Activated CD4-positive, alpha-beta memory T cell treated with anti-CD3 and anti-CD28 coated beads, Interleukin-2, amount 10 ng/mL, durations not matched to agents 7 days and 5 days (primary cell): Measurements from ENCODE around the gene LRPAP1. TPM values are rescaled to one million over a fixed set of nuclear protein-coding genes. Genes with fewer than 3 reads are reported as not detected.

ENCODE experiments used
- CTCF ChIA-PET: fragments of 350-600 bp; sonication (Branson Sonifier 250); formaldehyde crosslinking; loops from one replicate; lab custom pipeline; 2021; ENCODE audit warnings: antibody characterized with exemption, inconsistent platforms; lab: Charles Lee
- POLR2A ChIA-PET: fragments of 350-600 bp; sonication (Branson Sonifier 250); formaldehyde crosslinking; loops from one replicate; lab custom pipeline; 2021; ENCODE audit warnings: antibody characterized with exemption; lab: Charles Lee
- DNase-seq: peaks from one replicate; pipeline ENCODE4 v3.0.0-alpha.2; 2020
- H3K27ac Mint-ChIP-seq: one replicate; pipeline ENCODE4 v1.8.0; 2021; ENCODE audit warnings: mild to moderate bottlenecking, mixed read lengths
- H3K27me3 Mint-ChIP-seq: one replicate; pipeline ENCODE4 v1.8.0; 2021; ENCODE audit warnings: mixed read lengths
- H3K36me3 Mint-ChIP-seq: one replicate; pipeline ENCODE4 v1.8.0; 2021; ENCODE audit warnings: low read depth, mixed read lengths
- H3K4me1 Mint-ChIP-seq: one replicate; pipeline ENCODE4 v1.8.0; 2021; ENCODE audit warnings: mixed read lengths
- H3K4me3 Mint-ChIP-seq: one replicate; pipeline ENCODE4 v1.8.0; 2021; ENCODE audit warnings: mild to moderate bottlenecking, mixed read lengths
- H3K9me3 Mint-ChIP-seq: one replicate; pipeline ENCODE4 v1.8.0; 2021; ENCODE audit warnings: mixed read lengths
- total RNA-seq, 2 experiments: library from RNA; stranded (reverse); gene quantifications; one replicate each; pipeline ENCODE4 v1.2.3, GENCODE V29; 2021

Gene LRPAP1
- total RNA-seq, 2 experiments from 2014 or later: 71.0 to 72.3 TPM

DNA sequence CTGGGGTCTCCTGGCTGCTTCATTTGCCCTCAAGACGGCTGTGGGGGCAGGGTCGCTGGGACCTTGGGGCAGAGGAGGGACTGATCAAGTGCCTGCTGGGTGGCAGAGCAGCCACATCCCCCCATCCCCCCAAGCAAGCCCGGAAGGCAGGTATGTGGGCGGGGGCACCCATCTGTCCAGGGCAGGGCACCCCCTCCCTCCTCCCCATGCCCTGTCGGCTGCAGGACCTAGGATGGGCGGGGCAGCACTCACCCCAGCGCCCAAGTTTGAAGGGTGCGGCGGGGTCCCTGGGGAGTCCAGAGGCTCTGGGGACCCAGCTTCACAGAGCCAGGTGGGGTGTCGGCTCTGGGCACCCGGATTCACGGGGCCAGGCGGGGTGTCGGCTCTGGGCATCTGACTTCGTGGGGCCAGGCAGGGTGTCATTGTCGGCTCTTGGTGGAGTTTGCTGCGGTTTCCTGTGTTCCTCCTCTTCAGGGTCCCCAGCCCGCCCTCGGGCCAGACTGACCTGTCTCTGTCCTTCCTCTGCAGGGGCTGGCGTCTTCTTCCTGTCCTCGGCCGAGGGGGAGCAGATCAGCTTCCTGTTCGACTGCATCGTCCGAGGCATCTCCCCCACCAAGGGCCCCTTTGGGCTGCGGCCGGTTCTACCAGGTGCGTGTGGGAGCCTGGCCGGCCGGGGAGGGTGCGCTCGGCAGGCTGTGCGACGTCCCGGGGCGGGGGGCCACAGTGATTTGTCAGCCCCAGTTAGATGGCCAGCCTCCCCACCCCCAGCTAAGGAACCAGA lies 47.0 kb downstream of the LRPAP1 start:
- ChIA-PET POLR2A (no interaction called here), CTCF (no interaction called here)
- Mint-ChIP-seq H3K4me3 (no peak overlapping the region), H3K27me3 (peaks cover 13% of the 10 kb centered on the region), H3K36me3 (no peaks in the 10 kb centered on the region), H3K9me3 (no peaks in the 10 kb centered on the region), H3K4me1 (peaks cover 2% of the 10 kb centered on the region), H3K27ac (no peak overlapping the region)
- DNase-seq: no peak

- no peaks in the 10 kb centered on the region for H3K9me3 Mint-ChIP-seq
- DNase-seq: no peak
- H3K4me1 Mint-ChIP-seq: peaks cover 2% of the 10 kb centered on the region
- H3K4me3 Mint-ChIP-seq: no peak overlapping the region
- H3K27me3 Mint-ChIP-seq: peaks cover 13% of the 10 kb centered on the region
- H3K27ac Mint-ChIP-seq: no peak overlapping the region
- ChIA-PET CTCF (no interaction called here), POLR2A (no interaction called here)
- no peaks in the 10 kb centered on the region for H3K36me3 Mint-ChIP-seq
Measured at GRCh38 chr4:3484057-3484973, 47.9 kb downstream of the LRPAP1 start.

GRCh38 chr4:3483471-3483921 lies 48.7 kb downstream of the LRPAP1 start:
- Mint-ChIP-seq H3K27ac (no peak overlapping the region), H3K4me3 (no peak overlapping the region), H3K4me1 (peaks cover 2% of the 10 kb centered on the region), H3K9me3 (no peaks in the 10 kb centered on the region), H3K36me3 (no peaks in the 10 kb centered on the region), H3K27me3 (peaks cover 10% of the 10 kb centered on the region)
- ChIA-PET CTCF (no interaction called here), POLR2A (no interaction called here)
- no peak for DNase-seq

DNA sequence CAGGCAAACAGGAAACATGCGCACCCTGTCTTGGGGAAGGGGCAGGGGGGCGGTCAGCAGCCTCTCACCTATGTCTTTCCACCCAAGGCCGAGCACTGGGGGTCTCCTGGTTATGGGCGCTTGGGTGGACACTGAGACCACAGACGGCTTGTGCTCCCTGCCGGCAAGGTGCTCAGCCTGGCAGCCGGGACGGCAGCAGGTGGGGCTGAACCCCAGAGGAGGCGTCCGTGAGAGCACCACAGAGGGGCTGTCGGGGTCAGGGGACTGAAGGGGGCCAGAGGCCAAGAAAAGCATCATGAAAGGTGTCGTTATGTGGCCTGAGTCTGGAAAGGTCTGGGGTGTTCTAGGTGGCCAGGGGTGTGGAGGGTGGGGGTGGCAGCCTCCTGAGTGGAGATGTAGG lies 49.5 kb downstream of the LRPAP1 start:
- Mint-ChIP-seq H3K4me3 (no peak overlapping the region), H3K36me3 (no peaks in the 10 kb centered on the region), H3K27me3 (peaks cover 10% of the 10 kb centered on the region), H3K27ac (no peak overlapping the region), H3K4me1 (peaks cover 2% of the 10 kb centered on the region), H3K9me3 (no peaks in the 10 kb centered on the region)
- DNase-seq: no peak
- CTCF ChIA-PET: interaction anchor here (2.3 kb wide), 1 partner anchor 398 kb away, joined by 9 read pairs; no protein-coding TSS in a partner anchor
- POLR2A ChIA-PET: no interaction called here

DNA sequence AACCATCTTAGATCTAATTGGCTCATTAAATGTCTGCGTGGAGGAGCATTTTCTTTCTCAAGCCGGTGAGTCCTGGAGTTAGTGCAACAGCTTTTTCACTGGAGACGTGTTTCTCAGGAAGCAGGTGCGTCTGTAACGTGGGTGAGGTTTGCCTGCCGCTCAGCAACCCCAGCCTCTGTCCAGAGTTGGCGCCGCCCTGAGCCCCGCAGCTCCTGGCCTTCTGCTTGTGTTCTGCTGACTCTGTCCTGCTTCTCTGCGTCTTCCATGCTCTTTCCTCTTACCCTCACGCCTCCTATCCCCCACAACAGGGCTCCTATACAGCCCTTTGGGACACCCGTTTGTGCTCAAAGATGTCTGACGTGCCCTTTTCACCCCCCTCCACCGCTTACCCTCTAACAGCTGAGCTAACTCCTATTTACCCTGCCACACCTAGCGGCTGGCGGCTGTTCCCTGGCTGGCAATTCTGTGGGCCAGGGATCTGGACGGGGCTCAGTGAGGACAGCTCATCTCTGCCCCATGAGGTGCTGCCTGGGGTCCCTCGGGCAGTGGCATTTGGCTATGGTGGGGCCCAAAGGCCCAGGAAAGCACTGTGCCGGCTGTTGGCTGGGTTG lies 50.3 kb downstream of the LRPAP1 start:
- POLR2A ChIA-PET: no interaction called here
- Mint-ChIP-seq H3K4me1 (peaks cover 2% of the 10 kb centered on the region), H3K36me3 (no peaks in the 10 kb centered on the region), H3K9me3 (no peaks in the 10 kb centered on the region), H3K27ac (no peak overlapping the region), H3K27me3 (peaks cover 10% of the 10 kb centered on the region), H3K4me3 (no peak overlapping the region)
- no peak for DNase-seq
- CTCF ChIA-PET: interaction anchor here (1.1 to 2.5 kb wide), 4 partner anchors 34 to 399 kb away, joined by 3 to 10 read pairs (median 9); no protein-coding TSS in a partner anchor

GRCh38 chr4:3481113-3481531 lies 51.1 kb downstream of the LRPAP1 start:
- no peaks in the 10 kb centered on the region for H3K36me3 Mint-ChIP-seq
- no peak for DNase-seq

GRCh38 chr4:3480528-3481112 lies 51.6 kb downstream of the LRPAP1 start:
- no peaks in the 10 kb centered on the region for H3K36me3 Mint-ChIP-seq
- no peak overlapping the region for H3K27ac Mint-ChIP-seq
- ChIA-PET CTCF (interaction anchor here (0.6 to 2.5 kb wide), 23 partner anchors 9 to 400 kb away, joined by 3 to 10 read pairs (median 4); no protein-coding TSS in a partner anchor), POLR2A (interaction anchor here (1.3 kb wide), 1 partner anchor 14 kb away, joined by 4 read pairs; no protein-coding TSS in a partner anchor)
- DNase-seq: peak; percentile 77
- H3K4me3 Mint-ChIP-seq: no peak overlapping the region
- H3K27me3 Mint-ChIP-seq: peaks cover 10% of the 10 kb centered on the region
- H3K9me3 Mint-ChIP-seq: no peaks in the 10 kb centered on the region
- H3K4me1 Mint-ChIP-seq: no peaks in the 10 kb centered on the region

More at GRCh38 chr4:3481113-3481531, 51.1 kb downstream of the LRPAP1 start:
- ChIA-PET CTCF (interaction anchor here (0.6 to 2.5 kb wide), 20 partner anchors 10 to 400 kb away, joined by 3 to 10 read pairs (median 4); no protein-coding TSS in a partner anchor), POLR2A (no interaction called here)
- H3K27me3 Mint-ChIP-seq: peaks cover 10% of the 10 kb centered on the region
- no peaks in the 10 kb centered on the region for H3K4me1 Mint-ChIP-seq
- no peak overlapping the region for H3K27ac Mint-ChIP-seq
- H3K9me3 Mint-ChIP-seq: no peaks in the 10 kb centered on the region
- H3K4me3 Mint-ChIP-seq: no peak overlapping the region

- peaks cover 10% of the 10 kb centered on the region for H3K27me3 Mint-ChIP-seq
- no peak overlapping the region for H3K4me3 Mint-ChIP-seq
- no peaks in the 10 kb centered on the region for H3K9me3 Mint-ChIP-seq
- H3K36me3 Mint-ChIP-seq: no peaks in the 10 kb centered on the region
- H3K4me1 Mint-ChIP-seq: no peaks in the 10 kb centered on the region
- ChIA-PET POLR2A (interaction anchor here (1.3 kb wide), 1 partner anchor 15 kb away, joined by 4 read pairs; no protein-coding TSS in a partner anchor), CTCF (interaction anchor here (0.8 to 2.5 kb wide), 10 partner anchors 8 to 372 kb away, joined by 3 to 9 read pairs (median 4); no protein-coding TSS in a partner anchor)
- no peak for DNase-seq
- no peak overlapping the region for H3K27ac Mint-ChIP-seq
Measured at GRCh38 chr4:3479358-3480101, 52.7 kb downstream of the LRPAP1 start.

DNA sequence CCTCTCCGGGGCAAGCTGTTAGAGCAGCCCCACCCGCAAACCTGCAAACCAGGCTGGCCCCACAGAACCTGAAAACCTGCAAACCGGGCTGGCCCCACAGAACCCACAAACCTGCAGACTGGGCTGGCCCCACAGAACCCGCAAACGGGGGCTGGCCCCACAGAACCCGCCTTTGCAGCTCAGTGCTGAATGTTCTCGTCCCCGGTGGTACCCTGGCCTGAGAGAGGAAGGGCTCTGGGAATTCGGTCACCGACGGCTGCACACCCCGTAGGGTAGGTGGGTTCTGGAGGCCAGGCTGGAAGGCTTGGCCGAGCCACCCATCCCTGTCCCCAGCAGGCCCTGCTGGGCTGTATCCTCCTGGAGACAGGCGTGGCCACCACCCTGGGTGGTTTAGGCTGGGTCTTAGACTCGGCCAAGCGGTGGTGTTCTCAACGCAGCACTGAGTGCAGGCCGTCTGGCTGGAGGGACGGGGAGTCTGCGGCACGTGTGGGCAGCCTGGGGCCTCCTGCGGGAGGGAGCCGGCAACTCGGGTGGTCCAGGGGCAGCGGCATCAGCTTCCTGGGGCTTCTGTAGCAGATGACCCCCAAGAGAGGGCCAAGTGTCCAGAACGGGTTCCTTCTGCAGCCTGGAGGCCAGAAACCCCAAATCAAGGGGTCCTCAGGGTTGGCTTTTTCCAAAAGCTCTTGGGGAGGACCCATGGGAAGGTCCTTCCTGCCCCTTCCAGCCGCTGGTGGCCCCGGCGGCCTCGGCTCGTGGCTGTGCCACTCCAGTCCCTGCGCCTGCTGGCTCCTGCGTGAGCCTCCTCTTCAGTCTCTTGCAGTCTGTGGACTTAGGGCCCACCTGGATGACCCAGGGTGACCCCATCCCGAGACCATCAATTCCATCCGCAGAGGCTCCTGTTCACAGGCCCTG lies 53.5 kb downstream of the LRPAP1 start:
- H3K27me3 Mint-ChIP-seq: peaks cover 10% of the 10 kb centered on the region
- no peaks in the 10 kb centered on the region for H3K36me3 Mint-ChIP-seq
- POLR2A ChIA-PET: no interaction called here
- H3K9me3 Mint-ChIP-seq: no peaks in the 10 kb centered on the region
- no peak for DNase-seq
- CTCF ChIA-PET: no interaction called here
- no peak overlapping the region for H3K4me3 Mint-ChIP-seq
- no peak overlapping the region for H3K27ac Mint-ChIP-seq
- H3K4me1 Mint-ChIP-seq: no peaks in the 10 kb centered on the region

DNA sequence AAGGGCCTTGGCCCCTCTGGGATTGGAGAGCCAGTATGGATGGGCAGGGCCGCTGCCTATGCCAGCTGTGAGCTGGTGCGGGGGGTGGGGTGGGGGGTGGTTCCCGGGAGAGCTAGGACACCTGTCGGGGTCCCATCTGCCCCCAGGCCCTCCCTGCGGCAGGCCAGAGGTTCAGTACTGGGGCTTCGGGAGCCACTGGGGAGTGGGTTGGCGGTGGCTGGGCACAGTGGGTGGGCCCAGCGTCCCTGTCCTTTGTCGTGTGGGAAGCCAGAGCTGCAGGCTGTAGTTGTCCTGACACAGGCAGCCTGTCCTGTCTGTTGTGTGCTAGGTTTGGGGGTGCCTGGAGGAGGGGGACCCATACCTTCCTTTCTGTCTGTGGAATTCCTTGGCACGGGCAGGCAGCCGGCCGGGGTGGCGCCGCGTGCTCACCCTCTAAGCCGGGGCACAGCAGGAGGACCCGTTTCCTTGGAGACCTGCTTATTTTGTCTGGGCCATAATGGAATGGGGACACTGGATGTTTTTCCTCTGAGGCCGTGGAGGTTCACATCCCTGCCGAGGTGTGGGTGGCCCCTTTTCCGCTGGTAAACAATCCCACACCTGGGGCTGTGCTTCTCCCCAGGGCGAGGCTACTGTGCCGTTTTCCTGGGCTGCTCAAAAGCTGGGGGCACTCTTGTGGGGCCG lies 54.3 kb downstream of the LRPAP1 start:
- CTCF ChIA-PET: no interaction called here

More for the DNA sequence above, 54.3 kb downstream of the LRPAP1 start:
- no peaks in the 10 kb centered on the region for H3K36me3 Mint-ChIP-seq
- no peaks in the 10 kb centered on the region for H3K4me1 Mint-ChIP-seq
- no peak overlapping the region for H3K4me3 Mint-ChIP-seq
- H3K27me3 Mint-ChIP-seq: peaks cover 10% of the 10 kb centered on the region
- POLR2A ChIA-PET: no interaction called here
- H3K9me3 Mint-ChIP-seq: no peaks in the 10 kb centered on the region
- no peak overlapping the region for H3K27ac Mint-ChIP-seq
- DNase-seq: no peak
